ENCODE measurements around the gene ASB10.

Gene ASB10

DNA sequence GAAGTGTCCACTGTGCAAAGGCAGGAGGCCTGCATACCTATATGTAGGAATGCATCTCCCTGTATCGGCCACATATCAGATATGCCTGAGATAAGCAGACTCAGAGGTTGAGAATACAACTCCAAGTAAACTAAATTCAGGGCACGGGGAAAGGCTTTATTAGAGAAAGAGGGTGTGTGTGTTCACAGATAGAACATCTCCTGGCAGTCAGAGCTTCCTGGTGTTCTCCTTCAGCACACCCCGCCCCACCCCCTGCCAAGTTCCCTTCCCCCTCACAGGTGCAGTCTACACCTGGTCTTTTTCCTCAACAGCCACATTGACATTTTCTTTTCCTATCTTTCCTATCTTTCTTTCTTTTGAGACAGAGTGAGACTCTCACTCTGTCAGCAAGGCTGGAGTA lies 36.7 kb downstream of the ASB10 start:
- no peak overlapping the region for H2AFZ ChIP-seq (ENCODE audit: low read depth, low read length)
- no peak for TF ChIP-seq EZH2 (IDR thresholded peaks at IDR 0.05; ENCODE audit: borderline replicate concordance, low read depth, low read length, severe bottlenecking)
- TF ChIP-seq, protein P1, sequence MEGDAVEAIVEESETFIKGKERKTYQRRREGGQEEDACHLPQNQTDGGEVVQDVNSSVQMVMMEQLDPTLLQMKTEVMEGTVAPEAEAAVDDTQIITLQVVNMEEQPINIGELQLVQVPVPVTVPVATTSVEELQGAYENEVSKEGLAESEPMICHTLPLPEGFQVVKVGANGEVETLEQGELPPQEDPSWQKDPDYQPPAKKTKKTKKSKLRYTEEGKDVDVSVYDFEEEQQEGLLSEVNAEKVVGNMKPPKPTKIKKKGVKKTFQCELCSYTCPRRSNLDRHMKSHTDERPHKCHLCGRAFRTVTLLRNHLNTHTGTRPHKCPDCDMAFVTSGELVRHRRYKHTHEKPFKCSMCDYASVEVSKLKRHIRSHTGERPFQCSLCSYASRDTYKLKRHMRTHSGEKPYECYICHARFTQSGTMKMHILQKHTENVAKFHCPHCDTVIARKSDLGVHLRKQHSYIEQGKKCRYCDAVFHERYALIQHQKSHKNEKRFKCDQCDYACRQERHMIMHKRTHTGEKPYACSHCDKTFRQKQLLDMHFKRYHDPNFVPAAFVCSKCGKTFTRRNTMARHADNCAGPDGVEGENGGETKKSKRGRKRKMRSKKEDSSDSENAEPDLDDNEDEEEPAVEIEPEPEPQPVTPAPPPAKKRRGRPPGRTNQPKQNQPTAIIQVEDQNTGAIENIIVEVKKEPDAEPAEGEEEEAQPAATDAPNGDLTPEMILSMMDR (IDR thresholded peaks at IDR 0.05; ENCODE audit: borderline replicate concordance, extremely low read depth, low read length, poor library complexity, severe bottlenecking): no peak
- no peak for ATAC-seq (ENCODE audit: insufficient read depth, low read depth)
- no peak overlapping the region for H3K27ac ChIP-seq (ENCODE audit: low read length)
- no peaks in the 10 kb centered on the region for H3K36me3 ChIP-seq (ENCODE audit: insufficient read depth, low read length)
- no peak overlapping the region for H3K4me3 ChIP-seq (ENCODE audit: low read depth in 1 of 2, low read length in 2 of 2)
- H3K27me3 ChIP-seq (ENCODE audit: insufficient read depth, low read length, poor library complexity): peaks cover 49% of the 10 kb centered on the region
- H3K4me1 ChIP-seq (ENCODE audit: insufficient read depth, low read length): no peaks in the 10 kb centered on the region
- H4K20me1 ChIP-seq (ENCODE audit: insufficient read depth, low read length): no peaks in the 10 kb centered on the region
- no peaks in the 10 kb centered on the region for H3K79me2 ChIP-seq (ENCODE audit: insufficient read depth, low read length)
- DNase-seq: no peak
- H3K9ac ChIP-seq (ENCODE audit: low read depth, low read length): no peak overlapping the region
- H3K9me3 ChIP-seq (ENCODE audit: insufficient read depth, low read length, severe bottlenecking): no peaks in the 10 kb centered on the region
- H3K4me2 ChIP-seq (ENCODE audit: insufficient read depth, low read length): no peak overlapping the region

- DNase-seq: no peak
- H3K36me3 ChIP-seq (ENCODE audit: insufficient read depth, low read length): peaks cover 4% of the 10 kb centered on the region; the same call in 1 of the 2 replicates
- H3K4me2 ChIP-seq (ENCODE audit: insufficient read depth, low read length): no peak overlapping the region
- no peaks in the 10 kb centered on the region for H3K79me2 ChIP-seq (ENCODE audit: insufficient read depth, low read length)
- no peak for TF ChIP-seq EZH2 (IDR thresholded peaks at IDR 0.05; ENCODE audit: borderline replicate concordance, low read depth, low read length, severe bottlenecking)
- TF ChIP-seq, protein P1 (IDR thresholded peaks at IDR 0.05; ENCODE audit: borderline replicate concordance, extremely low read depth, low read length, poor library complexity, severe bottlenecking): no peak
- H3K27me3 ChIP-seq (ENCODE audit: insufficient read depth, low read length, poor library complexity): peaks cover 39% of the 10 kb centered on the region
- no peak overlapping the region for H3K4me3 ChIP-seq (ENCODE audit: low read depth in 1 of 2, low read length in 2 of 2)
- no peaks in the 10 kb centered on the region for H3K4me1 ChIP-seq (ENCODE audit: insufficient read depth, low read length)
- ATAC-seq (ENCODE audit: insufficient read depth, low read depth): no peak
- H4K20me1 ChIP-seq (ENCODE audit: insufficient read depth, low read length): no peaks in the 10 kb centered on the region
- H3K27ac ChIP-seq (ENCODE audit: low read length): no peak overlapping the region
- H3K9me3 ChIP-seq (ENCODE audit: insufficient read depth, low read length, severe bottlenecking): no peaks in the 10 kb centered on the region
- H3K9ac ChIP-seq (ENCODE audit: low read depth, low read length): no peak overlapping the region
- H2AFZ ChIP-seq (ENCODE audit: low read depth, low read length): no peak overlapping the region
These were observed 38.5 kb downstream of the ASB10 start for GRCh38 chr7:151148319-151149259.

GRCh38 chr7:151146761-151147160 lies 40.3 kb downstream of the ASB10 start:
- Histone ChIP-seq H4K20me1 (ENCODE audit: insufficient read depth, low read length) (no peaks in the 10 kb centered on the region), H3K4me2 (ENCODE audit: insufficient read depth, low read length) (no peak overlapping the region), H3K9me3 (ENCODE audit: insufficient read depth, low read length, severe bottlenecking) (no peaks in the 10 kb centered on the region), H3K27ac (ENCODE audit: low read length) (no peak overlapping the region), H3K79me2 (ENCODE audit: insufficient read depth, low read length) (no peaks in the 10 kb centered on the region), H3K36me3 (ENCODE audit: insufficient read depth, low read length) (peaks cover 12% of the 10 kb centered on the region), H2AFZ (ENCODE audit: low read depth, low read length) (no peak overlapping the region), H3K27me3 (ENCODE audit: insufficient read depth, low read length, poor library complexity) (peaks cover 24% of the 10 kb centered on the region), H3K9ac (ENCODE audit: low read depth, low read length) (no peak overlapping the region), H3K4me3 (ENCODE audit: low read depth in 1 of 2, low read length in 2 of 2) (no peak overlapping the region), H3K4me1 (ENCODE audit: insufficient read depth, low read length) (no peaks in the 10 kb centered on the region)
- ATAC-seq (ENCODE audit: insufficient read depth, low read depth) (no peak), DNase-seq (no peak)
- TF ChIP-seq EZH2 (IDR thresholded peaks at IDR 0.05; ENCODE audit: borderline replicate concordance, low read depth, low read length, severe bottlenecking): no peak
- TF ChIP-seq, protein P1 (IDR thresholded peaks at IDR 0.05; ENCODE audit: borderline replicate concordance, extremely low read depth, low read length, poor library complexity, severe bottlenecking): no peak

Measured in DND-41 (cell line).